Ovary (tissue), 9 donors: ENCODE results near the gene SYNPO2. TPM values are rescaled to one million over a fixed set of nuclear protein-coding genes. Genes with fewer than 3 reads are reported as not detected.
A peak's percentile ranks its signal among the peaks of the same experiment; 100 is the strongest.

Experiments
- DNase-seq, 5 donors: peaks; one replicate each; pipeline ENCODE4 v3.0.0-alpha.2; 2019 to 2020
- H3K27ac ChIP-seq, 2 donors: fragments of 200-600 bp; one replicate each; pipeline versions ENCODE4 v1.5.1 to v1.8.0; 2019 to 2022
- H3K27me3 ChIP-seq: fragments of 200-600 bp; one replicate; pipeline ENCODE4 v1.8.0; 2022
- H3K36me3 ChIP-seq: fragments of 200-600 bp; sonication (generic); one replicate; pipeline ENCODE4 v1.5.1; 2019
- H3K4me1 ChIP-seq: one replicate; pipeline ENCODE4 v1.8.1; 2013; ENCODE audit warnings: mild to moderate bottlenecking, moderate library complexity; ENCODE audit not compliant: insufficient read depth
- H3K4me3 ChIP-seq: fragments of 200-600 bp; sonication (generic); one replicate; pipeline ENCODE4 v1.5.1; 2017
- H3K9me3 ChIP-seq, 2 donors: fragments of 200-600 bp in 1 of 2; sonication (generic) in 1 of 2; one replicate each; pipeline versions ENCODE4 v1.5.1 to v1.8.1; 2013 to 2019; ENCODE audit warnings: mild to moderate bottlenecking in 1 of 2, moderate library complexity in 1 of 2
- CTCF ChIP-seq, 3 donors: fragments of 450-650 bp in 2 of 3; fragments of 200-600 bp in 1 of 3; IDR thresholded peaks; one replicate each; pipeline versions ENCODE4 v1.5.1 to v1.8.0; 2016 to 2022; ENCODE audit warnings: antibody characterized with exemption in 3 of 3, mild to moderate bottlenecking in 1 of 3
- EP300 ChIP-seq: sonication (generic); formaldehyde crosslinking; IDR thresholded peaks from one replicate; pipeline ENCODE4 v1.6.1; 2017; ENCODE audit warnings: antibody characterized with exemption
- POLR2A ChIP-seq: fragments of 450-650 bp; IDR thresholded peaks from one replicate; pipeline ENCODE4 v1.6.1; 2017; ENCODE audit warnings: antibody characterized with exemption, mild to moderate bottlenecking, moderate library complexity
- WGBS, 3 donors: extraction: QIAGEN DNeasy Blood & Tissue Kit in 1 of 3; methylation state at CpG; one replicate each; pipeline versions ENCODE4 v1.1.5 to v1.1.7; 2013 to 2017; 5-methylcytosine and 5-hydroxymethylcytosine counted together
- intact Hi-C, 4 donors: fragments of 100-400 bp; cut with DNase I; formaldehyde crosslinking; loops; one replicate each; pipeline versions ENCODE4 v1.11.0 to v1.15.1; 2022 to 2023
- polyA plus RNA-seq, 2 donors: library from polyadenylated mRNA; stranded (reverse); fragments of 200-250 nt in 1 of 2; fragments of 350-450 nt in 1 of 2; fragmentation: Illumina TruSeq in 1 of 2; extraction: RNeasy Lipid Tissue Mini Kit (QIAGEN cat#74804) in 1 of 2; gene quantifications; one replicate each; pipeline ENCODE4 v1.2.3, GENCODE V29; 2013 to 2014
- total RNA-seq, 7 donors: library from RNA; depleted of rRNA in 2 of 7; stranded (reverse); fragments of >200 nt in 2 of 7; fragmentation: NEBNext Ultra II Directional in 3 of 7; extraction: Animal tissue kit (Norgen Biotek cat#: 25700) in 3 of 7; gene quantifications; one replicate each; pipeline versions ENCODE4 v1.1.0 to v1.2.4, GENCODE V29; 2016 to 2023
- donor health status: DM: no; HTN: no; CAD: no; lungs with moderate emphysema.
- donor health status: DM: no; HTN: no; CAD: no.
- donor health status: Bipolar disorder and iron deficiency.
- donor health status: DM: yes; HTN: yes; CAD: no.
- donor health status: DM: no; HTN: no; CAD: no.
- donor health status: DM: yes; HTN: yes; CAD: no.

The SYNPO2 gene
- total and polyA plus RNA-seq, 9 donors, result 54.8 to 265 (median 121) TPM

GRCh38 chr4:118979712-118980111 is 91.1 kb downstream of the SYNPO2 start:
- no peak for TF ChIP-seq EP300
- no peak for TF ChIP-seq CTCF (IDR thresholded peaks at IDR 0.05)
- no peak for TF ChIP-seq POLR2A
- no peaks in the 10 kb centered on the region for H3K9me3 ChIP-seq
- no peak for DNase-seq
- H3K27ac ChIP-seq, result no peak overlapping the region
- H3K4me1 ChIP-seq, result peaks cover 11% of the 10 kb centered on the region
- intact Hi-C loops, result loop anchor here (5.0 to 10.0 kb wide), 6 partner anchors 55 to 475 kb away; partner anchors contain the start of gene USP53 (in 1 of the 4)
- no peaks in the 10 kb centered on the region for H3K27me3 ChIP-seq
- 79 to 80% (median 80%) methylated on average over 3 of the region's 3 CpGs for WGBS, 3 donors
- no peaks in the 10 kb centered on the region for H3K36me3 ChIP-seq
- no peak overlapping the region for H3K4me3 ChIP-seq

- DNase-seq, result no peak
- H3K27ac ChIP-seq, result no peak overlapping the region
- no peaks in the 10 kb centered on the region for H3K9me3 ChIP-seq
- intact Hi-C loops, result loop anchor here (5.0 to 10.0 kb wide), 6 partner anchors 53 to 473 kb away; partner anchors contain the start of gene USP53 (in 1 of the 4)
- H3K36me3 ChIP-seq, result no peaks in the 10 kb centered on the region
- TF ChIP-seq POLR2A, result no peak
- no peak for TF ChIP-seq EP300
- H3K4me3 ChIP-seq, result no peak overlapping the region
- peaks cover 8% of the 10 kb centered on the region for H3K4me1 ChIP-seq
- no peaks in the 10 kb centered on the region for H3K27me3 ChIP-seq
- 39 to 48% (median 46%) methylated on average over 6 of the region's 6 CpGs for WGBS, 3 donors
Measured at GRCh38 chr4:118981171-118981838, 92.7 kb downstream of the SYNPO2 start.

GRCh38 chr4:118981839-118982381 is 93.3 kb downstream of the SYNPO2 start:
- no peaks in the 10 kb centered on the region for H3K9me3 ChIP-seq
- WGBS, 3 donors, result 26 to 30% (median 26%) methylated on average over 7 of the region's 7 CpGs
- no peak overlapping the region for H3K27ac ChIP-seq
- intact Hi-C loops, result loop anchor here (5.0 to 10.0 kb wide), 6 partner anchors 53 to 473 kb away; partner anchors contain the start of gene USP53 (in 1 of the 4)
- H3K36me3 ChIP-seq, result no peaks in the 10 kb centered on the region
- no peaks in the 10 kb centered on the region for H3K27me3 ChIP-seq
- H3K4me1 ChIP-seq, result peaks cover 10% of the 10 kb centered on the region
- no peak overlapping the region for H3K4me3 ChIP-seq
- peak; percentile 67 to 86 (median 79) for TF ChIP-seq CTCF (IDR thresholded peaks at IDR 0.05)
- TF ChIP-seq POLR2A, result no peak
- peak; percentile 50 to 79 (median 69) for DNase-seq

- H3K9me3 ChIP-seq, result no peaks in the 10 kb centered on the region
- peaks cover 12% of the 10 kb centered on the region for H3K4me1 ChIP-seq
- 69 to 81% (median 78%) methylated on average over 2 of the region's 2 CpGs for WGBS, 3 donors
- intact Hi-C loops, result loop anchor here (5.0 to 10.0 kb wide), 6 partner anchors 52 to 472 kb away; partner anchors contain the start of gene USP53 (in 1 of the 4)
- no peak for TF ChIP-seq EP300
- no peak for TF ChIP-seq POLR2A
- TF ChIP-seq CTCF (IDR thresholded peaks at IDR 0.05), result no peak
- no peak overlapping the region for H3K4me3 ChIP-seq
- no peaks in the 10 kb centered on the region for H3K36me3 ChIP-seq
- DNase-seq, result no peak
- H3K27ac ChIP-seq, result no peak overlapping the region
- H3K27me3 ChIP-seq, result no peaks in the 10 kb centered on the region
Measured at GRCh38 chr4:118983293-118983692, 94.6 kb downstream of the SYNPO2 start.

GRCh38 chr4:118983831-118984230 is 95.2 kb downstream of the SYNPO2 start:
- no peaks in the 10 kb centered on the region for H3K9me3 ChIP-seq
- no peaks in the 10 kb centered on the region for H3K27me3 ChIP-seq
- intact Hi-C loops, result loop anchor here (5.0 to 10.0 kb wide), 6 partner anchors 51 to 471 kb away; partner anchors contain the start of gene USP53 (in 1 of the 4)
- no peak overlapping the region for H3K27ac ChIP-seq
- 56 to 75% (median 71%) methylated on average over 1 of the region's 1 CpG for WGBS, 3 donors
- H3K36me3 ChIP-seq, result no peaks in the 10 kb centered on the region
- no peak overlapping the region for H3K4me3 ChIP-seq
- H3K4me1 ChIP-seq, result peaks cover 16% of the 10 kb centered on the region
- TF ChIP-seq EP300 (no peak), POLR2A (no peak), CTCF (IDR thresholded peaks at IDR 0.05) (no peak)
- no peak for DNase-seq
